Measurements from ENCODE around the gene KIAA0319L.

- TF ChIP-seq, protein P1, sequence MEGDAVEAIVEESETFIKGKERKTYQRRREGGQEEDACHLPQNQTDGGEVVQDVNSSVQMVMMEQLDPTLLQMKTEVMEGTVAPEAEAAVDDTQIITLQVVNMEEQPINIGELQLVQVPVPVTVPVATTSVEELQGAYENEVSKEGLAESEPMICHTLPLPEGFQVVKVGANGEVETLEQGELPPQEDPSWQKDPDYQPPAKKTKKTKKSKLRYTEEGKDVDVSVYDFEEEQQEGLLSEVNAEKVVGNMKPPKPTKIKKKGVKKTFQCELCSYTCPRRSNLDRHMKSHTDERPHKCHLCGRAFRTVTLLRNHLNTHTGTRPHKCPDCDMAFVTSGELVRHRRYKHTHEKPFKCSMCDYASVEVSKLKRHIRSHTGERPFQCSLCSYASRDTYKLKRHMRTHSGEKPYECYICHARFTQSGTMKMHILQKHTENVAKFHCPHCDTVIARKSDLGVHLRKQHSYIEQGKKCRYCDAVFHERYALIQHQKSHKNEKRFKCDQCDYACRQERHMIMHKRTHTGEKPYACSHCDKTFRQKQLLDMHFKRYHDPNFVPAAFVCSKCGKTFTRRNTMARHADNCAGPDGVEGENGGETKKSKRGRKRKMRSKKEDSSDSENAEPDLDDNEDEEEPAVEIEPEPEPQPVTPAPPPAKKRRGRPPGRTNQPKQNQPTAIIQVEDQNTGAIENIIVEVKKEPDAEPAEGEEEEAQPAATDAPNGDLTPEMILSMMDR (IDR thresholded peaks at IDR 0.05): no peak
- no peak for TF ChIP-seq POLR2A (IDR thresholded peaks at IDR 0.05)
Observed at GRCh38 chr1:35580949-35581388, 23.8 kb upstream of the KIAA0319L start.

Data from uterus (tissue), 2 donors.